Activated CD8-positive, alpha-beta memory T cell treated with anti-CD3 and anti-CD28 coated beads, Interleukin-2, amount 50 U/mL, for 1 hour (primary cell): ENCODE data around the gene FHIT.
A peak's percentile ranks its signal among the peaks of the same experiment; 100 is the strongest.

Experiments
- DNase-seq: peaks from one replicate; pipeline ENCODE4 v3.0.0-alpha.2; 2020; ENCODE audit errors: extremely low read depth

Gene FHIT

DNA sequence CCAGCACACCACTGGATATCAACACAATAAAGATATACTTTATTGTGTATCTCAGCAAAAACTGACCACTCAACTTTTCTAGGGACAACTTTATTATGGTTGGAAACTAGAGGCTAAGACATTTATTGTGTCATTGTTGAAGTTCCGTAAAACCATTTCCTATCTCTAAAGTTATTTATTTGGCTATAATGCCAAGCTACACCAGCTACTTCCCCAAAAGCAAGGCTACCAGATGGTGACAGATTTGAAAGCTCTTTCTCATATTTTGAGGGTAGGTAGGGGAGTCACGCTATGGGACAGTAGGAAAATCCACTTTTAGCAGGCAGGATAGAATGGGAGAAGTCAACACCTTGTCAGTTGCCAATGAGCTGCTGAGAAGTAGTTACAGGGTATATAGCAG, 1366.8 kb downstream of the FHIT start:
- DNase-seq, result no peak

DNA sequence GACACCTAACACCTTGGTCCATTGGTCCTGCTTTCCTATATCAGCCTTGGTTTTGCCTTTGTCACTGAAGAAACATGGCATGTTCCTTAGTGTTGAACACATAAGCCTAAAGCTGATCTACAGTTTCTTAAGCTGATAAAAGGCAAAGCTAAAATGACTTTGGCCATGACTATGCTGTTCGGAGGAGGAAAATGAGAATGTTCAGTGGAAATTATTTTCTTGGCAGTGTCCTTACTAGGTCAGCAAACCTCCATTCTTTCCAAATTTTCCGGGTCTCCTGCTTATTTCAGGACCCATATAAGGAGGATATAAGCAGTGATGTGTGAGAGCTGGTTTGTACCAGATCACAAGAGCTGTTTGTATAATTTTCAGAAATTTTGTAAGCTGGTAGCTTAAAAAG, 1368.5 kb downstream of the FHIT start:
- no peak for DNase-seq

DNA sequence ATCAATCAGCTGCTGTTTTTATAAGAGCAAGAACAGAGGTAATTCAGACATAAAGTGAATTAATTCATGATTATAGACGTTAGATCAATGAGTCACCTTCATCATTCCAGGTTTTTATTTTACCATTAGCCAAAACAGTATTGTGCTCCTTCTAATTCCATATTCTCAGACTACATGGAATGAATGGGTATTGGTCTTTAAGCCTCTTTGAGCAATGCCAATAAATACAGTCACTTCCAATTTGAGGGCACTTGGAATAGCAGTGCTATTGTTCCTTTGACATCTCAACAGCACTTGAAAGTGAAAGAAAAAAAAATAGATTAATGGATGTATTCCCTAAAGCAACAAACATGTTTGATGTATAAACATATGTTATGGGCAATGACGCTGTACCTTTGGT, 1370.5 kb downstream of the FHIT start:
- no peak for DNase-seq

DNA sequence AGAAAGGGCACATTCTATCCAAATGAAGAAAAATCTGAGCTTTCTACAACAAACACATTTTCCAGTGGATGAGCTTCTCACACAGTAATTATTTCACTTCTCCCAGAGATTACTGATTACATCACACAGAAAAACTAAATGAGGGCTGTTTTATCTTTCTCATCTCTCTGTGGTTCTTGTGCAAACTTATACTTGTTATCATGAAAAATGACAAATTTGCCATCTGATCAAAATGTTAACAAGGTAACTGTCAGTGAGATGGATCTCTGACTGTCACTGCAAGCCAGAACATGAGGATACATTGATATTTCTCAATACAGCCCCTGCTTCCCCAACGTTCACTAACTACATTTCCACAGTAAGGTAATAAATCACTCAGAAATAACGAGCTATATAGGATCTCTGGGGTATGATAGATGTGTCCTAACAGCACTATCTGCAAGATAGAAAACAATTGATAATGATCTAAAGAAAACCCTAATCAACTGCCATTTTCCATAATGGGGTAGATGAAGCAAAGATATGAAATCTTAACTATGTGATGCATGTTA, 1372.1 kb downstream of the FHIT start:
- DNase-seq, result no peak

DNA sequence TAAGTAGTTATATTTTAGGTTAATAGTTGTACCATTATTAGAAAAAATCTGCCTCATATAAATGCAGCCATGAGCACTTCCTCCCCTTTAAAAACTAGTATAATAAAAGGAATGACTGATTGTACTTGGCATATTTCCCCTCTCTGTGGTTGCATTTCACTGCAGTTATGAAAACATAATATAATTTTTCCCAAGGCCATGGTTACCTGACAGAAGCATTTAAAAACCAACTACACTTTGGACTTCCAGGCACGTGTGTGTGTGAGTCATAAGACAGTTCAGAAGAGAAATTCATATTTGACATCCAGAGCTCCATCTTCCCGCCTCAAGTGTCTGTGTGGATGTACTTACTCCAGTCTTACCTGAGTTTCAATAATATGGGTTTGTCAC, 1373.2 kb downstream of the FHIT start:
- DNase-seq, result no peak

DNA sequence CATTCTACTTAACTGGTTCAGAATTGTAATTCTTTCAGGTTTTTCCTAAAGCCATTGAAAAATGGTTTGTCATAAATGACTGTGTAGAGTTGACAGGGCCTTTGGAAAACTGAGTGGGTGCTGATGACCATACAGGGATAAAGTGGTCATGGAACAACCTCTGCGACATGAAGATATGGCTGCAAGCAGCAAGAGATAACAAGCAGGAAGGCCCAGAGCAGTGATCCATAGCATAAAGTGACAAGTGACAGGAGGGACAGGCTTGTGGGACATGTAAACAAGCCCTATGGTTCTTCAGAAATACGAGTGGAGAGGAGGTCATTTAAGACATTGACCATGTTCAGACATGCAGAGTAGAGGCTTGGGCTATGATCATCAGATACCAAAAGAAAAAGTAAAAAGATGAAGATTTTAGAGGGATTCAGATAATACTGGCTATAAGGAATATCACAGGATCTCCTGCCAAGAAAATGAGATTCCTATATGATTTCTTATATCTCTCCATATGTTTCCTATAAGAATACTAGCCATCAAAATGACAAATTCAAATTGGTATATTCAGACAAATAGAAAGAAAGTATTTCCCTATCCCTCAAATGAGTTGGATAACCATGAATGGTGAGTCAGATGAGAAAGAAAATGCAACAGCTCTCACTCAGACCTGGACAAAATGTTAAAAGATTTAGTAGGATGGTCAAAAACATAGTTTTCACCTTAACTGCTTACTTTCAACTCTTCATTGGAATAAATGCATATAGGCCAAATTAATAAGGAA, 1373.8 kb downstream of the FHIT start:
- no peak for DNase-seq

DNA sequence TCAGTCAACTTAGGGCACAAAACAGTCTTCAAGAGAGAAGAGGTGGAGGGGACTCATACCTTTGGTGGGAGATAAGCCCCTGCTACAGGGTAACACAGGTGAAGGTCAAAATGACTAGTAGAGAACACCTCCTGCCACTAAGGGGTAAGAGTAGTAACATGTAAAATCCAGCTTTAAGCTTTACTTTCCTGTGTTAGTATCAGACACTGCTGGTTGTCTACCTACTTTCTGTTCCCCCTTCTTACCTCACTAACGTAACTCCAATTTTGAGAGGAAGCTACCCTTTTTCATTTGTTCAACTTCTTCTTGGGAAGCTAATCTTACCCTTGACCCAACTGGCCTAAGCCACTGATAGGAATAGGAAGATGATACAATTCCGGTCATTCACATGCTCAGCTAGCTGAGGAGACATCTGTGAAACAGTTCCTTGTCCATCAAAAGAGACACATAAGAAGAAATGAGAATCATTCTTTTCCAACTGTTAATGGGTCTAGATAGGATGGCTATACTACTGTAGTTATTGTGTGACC, 1374.7 kb downstream of the FHIT start:
- DNase-seq, result no peak

DNA sequence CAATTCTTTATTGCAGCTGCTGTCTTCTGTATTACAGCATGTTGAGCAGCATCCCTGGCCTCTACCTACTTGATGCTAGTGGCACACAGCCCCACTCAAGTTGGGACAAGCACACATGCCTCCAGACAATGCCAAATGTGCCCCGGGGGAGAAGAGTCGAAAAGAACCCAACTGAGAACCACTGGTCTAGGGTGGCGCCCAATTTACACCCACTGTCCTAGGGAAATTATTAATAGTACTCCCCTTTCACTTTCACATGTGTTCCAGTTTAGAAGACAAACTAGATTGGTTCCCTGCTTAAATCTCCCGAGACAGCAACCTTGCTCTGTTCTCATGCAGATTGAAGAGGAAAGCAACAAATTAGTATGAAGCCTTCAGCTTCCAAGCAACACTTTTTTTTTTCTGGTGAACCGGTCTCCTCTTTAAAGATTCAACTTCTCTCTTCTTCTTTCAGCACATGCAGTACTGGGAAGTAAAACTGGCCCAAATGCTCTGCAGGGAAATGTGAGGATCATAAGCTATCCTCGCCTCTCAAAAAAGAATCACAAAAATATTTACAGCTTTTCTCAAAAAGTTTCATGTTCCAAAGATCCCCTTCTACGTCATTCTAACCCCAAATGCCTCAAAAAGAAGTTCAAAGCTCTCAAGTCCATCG, 1377.5 kb downstream of the FHIT start:
- DNase-seq, result no peak

DNA sequence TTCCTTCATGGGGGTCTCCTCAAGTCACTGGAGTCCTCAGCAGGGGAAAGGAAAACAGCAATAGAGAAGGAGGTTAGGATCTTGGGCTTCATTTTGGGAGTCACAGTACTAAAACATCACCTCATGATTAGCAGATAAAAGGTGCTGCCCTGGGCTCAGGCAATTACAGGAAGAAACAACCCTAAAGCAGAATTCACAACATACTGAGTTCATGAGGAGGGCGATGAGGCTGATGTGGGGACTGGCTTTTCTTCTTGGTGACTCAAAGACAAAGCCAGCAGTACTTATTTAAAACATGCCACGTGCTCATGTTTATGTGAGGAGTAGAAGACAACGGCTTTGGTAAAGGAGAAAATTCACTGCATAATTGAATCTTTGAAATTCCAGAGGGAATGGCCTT, 1379.1 kb downstream of the FHIT start:
- no peak for DNase-seq

DNA sequence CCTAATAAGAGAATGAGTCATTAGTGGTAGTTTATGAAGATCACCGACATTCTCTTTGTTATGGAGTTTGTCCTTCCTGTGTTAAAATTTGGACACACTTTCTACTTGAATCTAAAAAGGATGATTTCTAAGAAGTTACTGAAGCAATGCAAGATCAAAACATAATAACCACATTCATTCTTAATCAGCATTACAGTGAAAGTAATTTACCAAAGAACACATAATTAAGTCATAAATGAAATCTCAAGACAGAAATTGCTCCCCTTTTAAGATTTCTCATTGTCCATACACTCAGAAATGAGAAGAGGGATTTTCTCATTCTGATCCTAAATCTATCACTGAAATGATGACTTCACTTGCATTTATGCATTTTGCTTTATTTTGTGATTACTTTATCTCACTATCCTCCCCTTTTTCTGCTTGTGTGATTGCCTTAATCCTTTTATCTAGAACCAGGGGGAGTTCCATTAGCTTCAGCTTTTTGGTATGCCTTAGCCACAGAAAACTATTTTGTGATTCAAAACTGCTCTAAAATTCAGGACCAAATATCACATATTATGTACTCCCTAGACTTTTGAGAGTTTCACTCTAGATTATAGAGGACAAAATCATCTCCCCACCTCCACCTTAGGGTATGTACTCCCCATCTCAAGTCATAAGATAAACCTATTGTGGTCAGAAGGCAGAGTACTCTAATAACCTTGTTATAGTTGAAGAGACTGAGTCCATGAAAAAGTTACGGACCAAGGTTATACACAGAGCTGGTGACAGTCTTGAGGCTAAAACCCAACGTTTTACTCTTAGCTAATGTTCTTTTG, 1383.9 kb downstream of the FHIT start:
- no peak for DNase-seq

DNA sequence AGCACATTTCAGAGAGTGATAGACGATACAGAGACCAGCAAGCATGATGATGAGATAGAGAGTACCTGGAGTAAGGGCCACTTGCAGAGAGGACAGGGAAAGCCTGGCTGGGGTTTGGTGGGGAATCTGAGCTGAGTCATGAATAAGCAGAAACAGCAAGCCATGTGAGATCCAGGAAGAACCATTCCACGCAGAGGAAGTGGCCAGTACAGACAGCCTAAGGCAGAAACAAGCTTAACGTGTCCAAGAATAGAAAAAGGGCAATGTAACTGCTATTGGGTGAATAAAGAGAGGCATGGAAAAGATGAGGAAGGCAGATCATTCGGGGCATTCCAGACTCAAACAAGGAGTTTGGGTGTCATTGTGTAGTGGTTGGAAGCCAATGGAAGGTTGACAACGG, 1385.2 kb downstream of the FHIT start:
- no peak for DNase-seq

DNA sequence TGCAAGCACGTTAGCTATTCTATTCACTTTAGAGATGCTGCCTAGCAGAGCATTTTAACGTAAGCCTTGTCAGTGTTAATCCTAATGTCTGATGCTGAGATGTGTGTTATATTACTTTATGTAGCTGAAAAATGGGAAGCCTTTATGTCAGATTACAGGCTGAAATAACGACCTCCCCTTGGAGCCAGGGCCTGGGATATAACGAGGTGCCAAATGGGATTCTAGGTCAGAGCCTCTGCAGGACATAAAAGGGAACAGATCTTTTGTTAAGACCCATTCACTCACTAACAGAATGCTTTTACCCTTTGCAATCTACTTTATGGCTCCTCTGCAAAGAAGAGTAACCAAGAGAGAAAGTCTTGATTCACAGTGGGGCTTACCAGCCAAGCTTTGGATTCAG, 1385.9 kb downstream of the FHIT start:
- DNase-seq, result no peak

DNA sequence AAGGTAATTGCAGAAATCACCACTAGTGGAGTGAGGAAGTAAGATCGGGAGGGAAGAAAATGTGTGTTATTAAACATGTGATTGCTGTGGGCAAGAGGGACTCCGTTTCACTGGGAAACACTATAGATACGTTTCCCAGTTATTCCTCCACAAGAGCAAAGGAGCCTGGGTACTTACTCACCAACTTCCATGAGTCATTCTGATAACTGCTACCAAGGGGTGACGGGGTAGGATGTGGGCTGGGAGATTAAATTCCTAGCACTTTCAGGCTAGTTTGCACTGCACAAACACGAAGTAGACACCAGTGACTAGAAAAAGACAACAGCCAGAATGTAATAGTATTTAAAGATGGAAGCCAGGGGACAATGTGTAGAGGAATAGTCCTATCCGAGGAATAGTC, 1388.6 kb downstream of the FHIT start:
- no peak for DNase-seq

DNA sequence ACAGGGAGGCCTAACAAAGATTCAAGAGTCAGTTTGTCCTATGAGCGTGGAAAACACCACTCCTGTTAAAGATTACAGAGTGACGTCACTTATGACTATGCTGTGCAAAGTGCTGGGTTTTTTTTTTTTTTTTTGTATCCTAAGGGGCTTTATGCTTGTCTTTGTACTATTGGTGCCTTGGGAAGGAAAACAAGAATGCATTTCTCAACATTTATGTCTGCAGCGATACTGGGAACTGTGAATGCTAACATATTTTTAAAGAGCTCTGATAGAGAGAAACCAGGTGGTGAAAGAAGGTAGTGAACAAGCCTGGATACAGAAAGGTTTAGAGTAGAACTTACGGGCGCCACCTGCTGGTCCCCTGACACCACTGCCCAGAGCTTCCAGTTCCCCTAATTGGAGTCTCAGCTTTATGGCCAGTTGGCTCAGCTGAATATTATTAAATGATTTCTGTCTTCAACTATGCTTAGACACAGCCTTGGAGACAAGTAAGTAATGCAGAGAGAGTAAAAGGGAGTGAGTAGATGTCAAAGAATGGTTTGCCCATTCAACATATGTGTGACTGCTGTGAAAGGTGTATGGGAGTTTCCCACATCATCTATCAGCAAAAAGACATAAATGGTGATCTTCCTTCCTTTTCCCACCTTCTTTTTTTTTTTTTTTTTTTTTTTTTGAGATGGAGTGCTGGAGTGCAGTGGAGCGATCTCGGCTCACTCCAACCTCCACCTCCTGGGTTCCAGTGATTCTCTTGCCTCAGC, 1393.5 kb downstream of the FHIT start:
- DNase-seq, result peak; percentile 23

DNA sequence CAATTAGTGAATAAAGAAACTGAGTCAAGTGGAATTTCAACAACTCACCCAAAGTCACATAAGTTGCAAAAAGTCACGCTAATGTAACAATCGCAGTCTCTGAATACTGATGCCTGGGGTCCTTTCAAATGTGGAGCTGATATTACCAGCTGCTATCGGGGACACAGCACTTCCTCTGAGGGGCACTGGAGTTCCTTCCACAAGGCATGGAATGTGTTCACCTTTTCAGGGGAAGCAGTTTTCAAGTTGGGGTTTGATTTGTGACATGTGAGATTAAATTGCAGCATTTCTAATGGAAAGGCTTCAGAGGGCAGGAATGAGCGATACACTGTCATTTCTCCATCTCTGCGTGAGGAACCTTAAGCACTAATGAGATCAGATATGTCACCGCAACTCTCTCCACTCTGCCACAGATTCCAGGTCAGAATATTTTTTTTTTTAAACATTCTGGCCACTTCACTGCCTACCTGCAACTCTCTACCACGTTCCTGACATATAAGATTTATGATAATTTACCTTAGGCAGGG, 1394.3 kb downstream of the FHIT start:
- DNase-seq, result no peak

DNA sequence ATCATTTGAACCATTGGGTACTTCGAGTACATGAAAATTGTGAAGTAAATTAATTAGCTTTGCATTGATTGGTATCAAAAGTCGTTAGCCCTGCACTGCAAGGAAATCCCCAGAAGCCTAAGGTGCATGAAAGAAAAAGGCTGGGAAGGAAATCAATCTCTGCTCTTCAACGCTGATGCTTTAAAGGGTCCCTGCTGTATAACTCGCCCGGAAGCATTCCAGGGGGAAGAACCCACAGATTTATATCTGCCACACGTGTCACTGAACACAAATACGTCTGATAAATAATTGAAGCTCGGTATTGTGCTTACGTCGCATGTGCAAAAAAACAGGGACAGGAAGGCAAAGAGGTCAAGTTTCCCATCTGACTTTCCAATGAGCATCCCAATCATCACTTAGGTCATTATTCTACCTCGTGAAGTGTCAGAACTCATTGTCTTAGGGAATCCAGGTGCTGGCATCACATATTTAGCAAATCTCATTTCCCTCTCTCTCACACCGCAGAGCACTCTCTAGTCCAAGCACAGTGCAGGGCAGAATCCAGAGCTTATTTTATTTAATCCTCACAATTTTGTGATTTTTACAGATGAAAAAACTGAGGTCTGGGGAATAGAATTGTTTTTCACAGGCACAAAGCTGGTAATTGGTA, 1397.1 kb downstream of the FHIT start:
- DNase-seq, result no peak

DNA sequence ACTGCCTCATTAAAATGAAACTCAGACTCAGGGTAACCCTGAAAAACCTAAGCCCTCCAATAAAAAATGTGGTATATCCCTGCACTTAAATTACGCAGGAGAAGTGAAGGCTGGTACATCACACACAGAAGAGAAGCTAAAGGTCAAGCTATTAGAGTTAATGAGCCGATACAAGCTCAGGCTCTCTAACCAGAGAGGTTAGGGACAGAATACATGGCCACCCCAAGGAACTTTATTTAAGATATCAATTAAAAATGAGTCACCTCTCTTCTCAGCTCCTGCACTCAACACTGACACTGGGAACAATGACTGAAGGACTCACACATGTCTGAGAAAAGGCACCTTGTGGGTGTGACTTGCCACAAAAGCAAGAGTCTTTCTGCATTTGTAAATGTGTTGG, 1400.8 kb downstream of the FHIT start:
- no peak for DNase-seq

DNA sequence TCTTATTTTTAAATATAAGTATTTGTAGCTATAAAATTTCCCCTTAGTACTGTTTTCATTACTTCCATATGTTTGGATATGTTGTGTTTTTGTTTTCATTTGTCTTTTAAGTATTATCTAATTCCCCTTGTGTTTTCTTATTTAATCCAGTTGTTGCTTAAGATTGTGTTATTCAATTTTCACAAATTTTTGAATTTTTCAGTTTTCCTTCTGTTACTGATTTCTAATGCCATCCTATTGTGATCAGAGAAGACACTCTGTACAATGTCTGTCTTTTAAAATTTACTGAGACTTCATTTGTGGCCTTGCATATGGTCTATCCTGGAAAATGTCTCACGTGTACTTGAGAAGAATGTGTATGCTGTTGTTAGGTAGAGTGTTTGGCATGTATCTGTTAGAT, 1405.9 kb downstream of the FHIT start:
- no peak for DNase-seq

DNA sequence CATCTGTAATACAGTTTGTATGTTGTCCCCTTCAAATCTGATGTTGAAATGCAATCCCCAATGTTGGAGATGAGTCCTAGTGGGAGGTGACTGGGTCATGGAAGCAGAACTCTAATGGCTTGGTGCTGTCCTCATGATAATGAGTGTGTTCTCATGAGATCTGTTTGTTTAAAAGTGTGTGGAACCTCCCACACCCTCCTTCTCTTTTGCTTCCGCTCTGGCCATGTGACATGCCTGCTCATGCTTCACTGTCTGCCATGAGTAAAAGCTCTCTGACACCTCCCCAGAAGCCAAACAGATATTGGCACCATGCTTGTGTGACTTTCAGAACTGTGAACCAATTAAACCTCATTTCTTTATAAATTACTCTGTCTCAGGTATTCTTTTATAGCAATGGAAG, 1407.4 kb downstream of the FHIT start:
- DNase-seq, result no peak

DNA sequence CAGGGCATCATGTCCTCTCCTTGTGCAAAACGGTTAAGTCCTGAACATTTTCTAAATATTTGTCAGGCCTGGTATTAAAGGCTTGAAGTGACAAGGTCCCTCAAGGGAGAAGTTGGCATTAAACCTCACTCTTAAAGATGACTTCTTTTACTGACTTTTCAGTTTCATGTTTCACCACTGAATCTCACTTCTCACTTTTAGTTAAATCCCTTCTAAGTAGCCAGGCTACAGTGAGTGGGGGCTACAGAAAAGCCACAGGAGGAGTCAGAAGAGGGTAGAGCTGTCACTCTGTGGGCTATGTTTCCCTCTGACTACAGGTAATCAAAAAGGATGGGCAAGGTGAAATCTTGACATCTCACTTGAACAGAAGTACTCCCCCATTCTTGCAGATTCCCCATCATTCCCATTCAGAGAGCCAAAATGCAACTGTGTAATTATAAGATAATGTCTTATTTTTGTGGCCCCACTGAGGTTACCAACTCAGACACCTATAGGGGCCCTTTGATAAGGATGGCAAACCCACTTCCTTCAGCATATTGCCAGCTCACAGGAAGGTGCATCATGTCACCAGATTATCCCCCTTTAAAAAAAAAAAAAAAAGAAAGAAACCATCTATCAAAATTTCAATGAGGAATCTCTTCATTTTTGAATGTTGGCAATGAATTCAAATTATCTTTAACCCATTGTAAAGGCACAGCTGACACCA, 1411.3 kb downstream of the FHIT start:
- no peak for DNase-seq
